Thyroid gland (tissue), 4 donors: Measurements from ENCODE around the gene HDGFL2.

Experiments used
- POLR2A ChIP-seq, 2 donors: fragments of 450-650 bp; IDR thresholded peaks; one replicate each; pipeline ENCODE4 v1.6.1; 2017; ENCODE audit warnings: antibody characterized with exemption in 2 of 2, mild to moderate bottlenecking in 2 of 2, moderate library complexity in 1 of 2
- TF ChIP-seq, protein P1 (sequence below), 6 experiments: fragments of 200-600 bp in 3 of 6; fragments of 450-650 bp in 3 of 6; sonication (generic) in 3 of 6; IDR thresholded peaks; one replicate each; pipeline ENCODE4 v1.5.1; 2016 to 2019; ENCODE audit warnings: antibody characterized with exemption in 6 of 6, mild to moderate bottlenecking in 2 of 6, inconsistent platforms in 1 of 6, moderate library complexity in 1 of 6

DNA sequence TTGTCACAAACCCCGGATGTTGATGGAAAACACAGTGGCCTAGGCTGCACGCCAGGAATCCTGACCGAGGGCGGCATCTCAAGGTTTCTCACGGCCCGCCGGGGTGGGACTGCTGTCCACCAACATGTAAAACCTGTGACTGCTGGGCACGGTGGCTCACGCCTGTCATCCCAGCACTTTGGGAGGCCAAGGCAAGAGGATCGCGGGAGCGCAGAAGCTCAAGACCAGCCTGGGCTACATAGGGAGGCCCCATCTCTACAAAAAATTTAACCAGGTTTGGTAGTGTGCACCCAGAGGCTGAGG lies 35.0 kb downstream of the HDGFL2 start:
- TF ChIP-seq, protein P1, sequence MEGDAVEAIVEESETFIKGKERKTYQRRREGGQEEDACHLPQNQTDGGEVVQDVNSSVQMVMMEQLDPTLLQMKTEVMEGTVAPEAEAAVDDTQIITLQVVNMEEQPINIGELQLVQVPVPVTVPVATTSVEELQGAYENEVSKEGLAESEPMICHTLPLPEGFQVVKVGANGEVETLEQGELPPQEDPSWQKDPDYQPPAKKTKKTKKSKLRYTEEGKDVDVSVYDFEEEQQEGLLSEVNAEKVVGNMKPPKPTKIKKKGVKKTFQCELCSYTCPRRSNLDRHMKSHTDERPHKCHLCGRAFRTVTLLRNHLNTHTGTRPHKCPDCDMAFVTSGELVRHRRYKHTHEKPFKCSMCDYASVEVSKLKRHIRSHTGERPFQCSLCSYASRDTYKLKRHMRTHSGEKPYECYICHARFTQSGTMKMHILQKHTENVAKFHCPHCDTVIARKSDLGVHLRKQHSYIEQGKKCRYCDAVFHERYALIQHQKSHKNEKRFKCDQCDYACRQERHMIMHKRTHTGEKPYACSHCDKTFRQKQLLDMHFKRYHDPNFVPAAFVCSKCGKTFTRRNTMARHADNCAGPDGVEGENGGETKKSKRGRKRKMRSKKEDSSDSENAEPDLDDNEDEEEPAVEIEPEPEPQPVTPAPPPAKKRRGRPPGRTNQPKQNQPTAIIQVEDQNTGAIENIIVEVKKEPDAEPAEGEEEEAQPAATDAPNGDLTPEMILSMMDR (IDR thresholded peaks at IDR 0.05), result no peak
- TF ChIP-seq POLR2A (IDR thresholded peaks at IDR 0.05), result no peak
